ENCODE measurements around the gene TNFRSF9.

- no peak for TF ChIP-seq TAF1 (conservative IDR thresholded peaks at IDR 0.05)
- no peak for TF ChIP-seq CTCF (IDR thresholded peaks at IDR 0.05; ENCODE audit: low read depth, low read length, missing input control)
- no peak for TF ChIP-seq GABPA (IDR thresholded peaks at IDR 0.05 in 1 of 2, conservative IDR thresholded peaks at IDR 0.05 in 1 of 2)
- TF ChIP-seq YY1 (IDR thresholded peaks at IDR 0.05): no peak
- TF ChIP-seq RAD21 (IDR thresholded peaks at IDR 0.05): no peak
- TF ChIP-seq EGR1 (IDR thresholded peaks at IDR 0.05; ENCODE audit: low read depth in 2 of 2): no peak
- TF ChIP-seq MAX (IDR thresholded peaks at IDR 0.05): no peak
- no peak for TF ChIP-seq ZBTB33 (IDR thresholded peaks at IDR 0.05)
- no peak for TF ChIP-seq REST (IDR thresholded peaks at IDR 0.05)
- TF ChIP-seq ATF3 (IDR thresholded peaks at IDR 0.05): no peak
- TF ChIP-seq JUND (IDR thresholded peaks at IDR 0.05): no peak
- no peak for TF ChIP-seq FOXA1 (IDR thresholded peaks at IDR 0.05)
Observed at GRCh38 chr1:7971024-7971423, 30.4 kb upstream of the TNFRSF9 start.
